HFFc6 (cell line): ENCODE data around the gene SYT2. TPM values are rescaled to one million over a fixed set of nuclear protein-coding genes. Genes with fewer than 3 reads are reported as not detected.

Experiments
- DNase-seq: peaks from one replicate; pipeline ENCODE4 v3.0.0-alpha.2; 2018
- H3K27ac Mint-ChIP-seq: 2 replicates; pipeline ENCODE4 v1.8.0; 2020; ENCODE audit warnings: mild to moderate bottlenecking, mixed read lengths
- H3K27me3 Mint-ChIP-seq: 2 replicates; pipeline ENCODE4 v1.8.0; 2021; ENCODE audit warnings: mild to moderate bottlenecking, moderate library complexity, mixed read lengths; ENCODE audit not compliant: insufficient read depth
- H3K36me3 Mint-ChIP-seq: 2 replicates; pipeline ENCODE4 v1.8.0; 2021; ENCODE audit warnings: low read depth, mixed read lengths
- H3K4me1 Mint-ChIP-seq: 2 replicates; pipeline ENCODE4 v1.8.0; 2020; ENCODE audit warnings: low read depth, mixed read lengths
- H3K4me3 Mint-ChIP-seq: 2 replicates; pipeline ENCODE4 v1.8.0; 2020; ENCODE audit warnings: mild to moderate bottlenecking, moderate library complexity, mixed read lengths
- H3K9me3 Mint-ChIP-seq: 2 replicates; pipeline ENCODE4 v1.8.0; 2020; ENCODE audit warnings: mild to moderate bottlenecking, mixed read lengths
- total RNA-seq, 6 experiments: library from RNA; stranded (reverse); fragmentation: NEBNext Ultra II Directional; extraction: Animal tissue kit (Norgen Biotek cat#: 25700); gene quantifications; 2 replicates in 1 of 6; 3 replicates in 5 of 6; pipeline ENCODE4 v1.2.3, GENCODE V29; 2021
- TF ChIP-seq, protein P1 (sequence below): fragments of 200-600 bp; sonication (generic); IDR thresholded peaks from 2 replicates; pipeline ENCODE4 v1.5.0; 2021; ENCODE audit warnings: antibody characterized with exemption, mild to moderate bottlenecking

Gene SYT2
- total RNA-seq, 6 experiments from 2014 or later = 0.03 TPM; not detected in 5

DNA sequence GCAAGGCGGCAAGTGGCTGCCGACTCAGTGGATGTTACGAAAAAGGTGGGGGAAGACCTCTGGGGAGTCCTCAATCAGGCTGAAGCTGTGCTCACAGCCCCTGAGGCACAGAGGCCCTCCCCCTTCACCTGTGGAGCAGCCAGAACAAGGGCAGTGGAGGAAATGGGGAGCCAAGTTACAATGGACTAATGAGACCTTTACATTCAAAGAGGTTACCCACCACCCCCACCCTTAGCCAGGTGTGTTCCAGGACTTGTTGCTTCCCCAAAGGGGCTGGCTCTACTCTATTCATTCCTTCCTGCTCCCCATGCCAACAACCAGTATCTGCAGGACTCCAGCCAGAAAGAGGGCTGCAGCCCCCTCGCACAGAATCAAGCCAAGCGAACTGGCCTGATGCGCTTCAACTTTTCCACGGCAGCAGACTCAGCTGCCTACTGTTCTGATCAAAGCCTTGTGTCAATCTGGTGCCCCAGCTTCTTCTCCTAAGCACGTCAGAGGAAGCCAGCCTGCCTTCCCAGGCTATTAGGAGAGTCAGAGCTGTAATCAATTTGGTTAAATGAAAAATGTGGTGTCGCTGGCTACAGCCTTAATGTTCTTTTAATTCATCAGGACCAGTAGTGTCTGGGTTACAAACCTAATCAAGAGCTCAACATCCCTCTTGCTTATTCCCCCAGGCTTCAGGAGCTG, 1.8 kb upstream of the SYT2 start:
- Mint-ChIP-seq H3K27ac (no peak overlapping the region), H3K4me3 (no peak overlapping the region), H3K36me3 (no peaks in the 10 kb centered on the region), H3K27me3 (peaks cover 49% of the 10 kb centered on the region), H3K9me3 (no peaks in the 10 kb centered on the region), H3K4me1 (0 out of 2 replicates have a peak, but pooled peaks cover 6% of the 10 kb centered on the region)
- TF ChIP-seq, protein P1, sequence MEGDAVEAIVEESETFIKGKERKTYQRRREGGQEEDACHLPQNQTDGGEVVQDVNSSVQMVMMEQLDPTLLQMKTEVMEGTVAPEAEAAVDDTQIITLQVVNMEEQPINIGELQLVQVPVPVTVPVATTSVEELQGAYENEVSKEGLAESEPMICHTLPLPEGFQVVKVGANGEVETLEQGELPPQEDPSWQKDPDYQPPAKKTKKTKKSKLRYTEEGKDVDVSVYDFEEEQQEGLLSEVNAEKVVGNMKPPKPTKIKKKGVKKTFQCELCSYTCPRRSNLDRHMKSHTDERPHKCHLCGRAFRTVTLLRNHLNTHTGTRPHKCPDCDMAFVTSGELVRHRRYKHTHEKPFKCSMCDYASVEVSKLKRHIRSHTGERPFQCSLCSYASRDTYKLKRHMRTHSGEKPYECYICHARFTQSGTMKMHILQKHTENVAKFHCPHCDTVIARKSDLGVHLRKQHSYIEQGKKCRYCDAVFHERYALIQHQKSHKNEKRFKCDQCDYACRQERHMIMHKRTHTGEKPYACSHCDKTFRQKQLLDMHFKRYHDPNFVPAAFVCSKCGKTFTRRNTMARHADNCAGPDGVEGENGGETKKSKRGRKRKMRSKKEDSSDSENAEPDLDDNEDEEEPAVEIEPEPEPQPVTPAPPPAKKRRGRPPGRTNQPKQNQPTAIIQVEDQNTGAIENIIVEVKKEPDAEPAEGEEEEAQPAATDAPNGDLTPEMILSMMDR = no peak
- no peak for DNase-seq

DNA sequence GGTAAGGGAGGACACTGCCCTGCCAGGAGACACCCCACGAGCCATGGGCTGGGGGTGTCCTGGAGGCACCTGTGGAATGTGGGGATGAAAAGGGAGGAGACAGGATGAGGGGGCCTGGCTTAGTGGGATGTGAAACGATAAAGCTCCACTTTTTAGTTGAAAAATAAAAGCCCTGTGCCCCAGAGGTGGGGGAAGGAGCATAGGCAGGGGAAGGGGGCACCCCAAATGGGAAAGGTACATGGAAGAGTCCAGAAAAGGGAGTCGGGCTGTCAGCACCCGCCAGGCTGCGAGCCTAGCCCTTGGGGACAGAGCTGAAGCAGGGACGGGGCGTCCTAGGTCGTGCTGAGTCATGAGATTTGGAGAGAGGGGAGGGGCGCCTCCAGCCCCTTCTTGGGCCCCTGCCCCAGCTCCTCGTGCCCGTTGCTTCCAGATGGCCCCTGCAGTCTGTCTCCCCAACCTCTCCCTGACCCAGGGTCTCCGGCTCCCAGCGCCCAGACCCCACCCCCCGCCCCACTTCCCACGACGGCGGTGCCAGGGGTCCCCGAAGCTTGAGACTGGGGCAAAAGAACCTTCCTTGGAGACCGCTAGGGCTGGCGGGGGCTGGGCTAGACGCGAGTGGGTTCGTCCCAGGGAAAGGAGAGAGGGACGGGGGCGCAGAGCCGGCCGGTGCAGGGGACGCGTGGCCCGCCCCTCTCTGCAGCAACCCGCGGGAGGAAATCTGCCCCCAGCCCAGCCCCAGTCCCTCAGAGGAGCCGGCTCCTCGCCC, 795 bp downstream of the SYT2 start:
- DNase-seq = no peak
- 0 out of 2 replicates have a peak, but pooled peaks cover 6% of the 10 kb centered on the region for H3K4me1 Mint-ChIP-seq
- H3K27me3 Mint-ChIP-seq = peaks cover 56% of the 10 kb centered on the region
- no peaks in the 10 kb centered on the region for H3K36me3 Mint-ChIP-seq
- H3K9me3 Mint-ChIP-seq = no peaks in the 10 kb centered on the region
- H3K4me3 Mint-ChIP-seq = no peak overlapping the region
- TF ChIP-seq, protein P1 = no peak
- H3K27ac Mint-ChIP-seq = no peak overlapping the region

DNA sequence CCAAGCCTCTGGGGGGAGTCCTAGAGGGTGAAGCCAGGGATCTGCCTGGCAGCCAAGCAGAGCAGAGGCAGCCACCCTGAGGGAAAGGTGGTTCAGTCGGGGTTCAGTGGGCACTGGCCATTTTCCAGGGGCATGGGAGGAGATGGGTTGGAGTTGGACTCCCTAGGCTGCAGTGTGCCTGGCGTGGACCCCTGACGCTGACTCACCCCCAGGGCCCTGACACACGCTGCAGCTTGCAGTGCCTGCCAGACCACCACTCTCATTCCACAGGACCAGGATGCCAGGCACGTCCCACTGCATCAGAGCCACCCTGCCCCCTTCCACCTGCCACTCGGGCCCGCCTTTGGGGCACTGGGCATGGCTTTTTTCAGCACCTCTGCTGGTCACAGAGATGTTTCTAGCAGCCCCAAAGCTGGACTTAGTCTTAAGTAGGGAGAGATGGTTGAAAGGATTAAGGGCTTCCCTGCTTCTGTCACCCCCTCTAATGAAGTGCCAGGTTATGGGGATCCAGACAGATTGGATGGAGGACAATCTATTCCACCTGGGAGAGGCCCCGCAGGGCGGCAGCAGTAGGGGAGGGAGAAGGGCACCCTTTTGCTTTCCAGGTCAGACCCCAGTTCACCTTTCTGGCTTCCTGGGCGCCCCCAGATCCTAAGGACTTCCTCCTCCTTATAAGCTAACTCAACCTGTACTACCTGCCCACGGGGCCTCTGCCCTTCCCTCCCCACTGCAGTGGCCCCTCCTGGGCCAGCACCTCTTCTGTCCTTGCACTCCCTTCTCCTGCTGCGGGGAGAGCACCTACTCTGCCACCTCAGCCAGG, 1.6 kb downstream of the SYT2 start:
- Mint-ChIP-seq H3K27ac (no peak overlapping the region), H3K27me3 (peaks cover 62% of the 10 kb centered on the region), H3K9me3 (no peaks in the 10 kb centered on the region), H3K36me3 (no peaks in the 10 kb centered on the region), H3K4me1 (0 out of 2 replicates have a peak, but pooled peaks cover 6% of the 10 kb centered on the region), H3K4me3 (no peak overlapping the region)
- TF ChIP-seq, protein P1 = no peak
- DNase-seq = no peak

DNA sequence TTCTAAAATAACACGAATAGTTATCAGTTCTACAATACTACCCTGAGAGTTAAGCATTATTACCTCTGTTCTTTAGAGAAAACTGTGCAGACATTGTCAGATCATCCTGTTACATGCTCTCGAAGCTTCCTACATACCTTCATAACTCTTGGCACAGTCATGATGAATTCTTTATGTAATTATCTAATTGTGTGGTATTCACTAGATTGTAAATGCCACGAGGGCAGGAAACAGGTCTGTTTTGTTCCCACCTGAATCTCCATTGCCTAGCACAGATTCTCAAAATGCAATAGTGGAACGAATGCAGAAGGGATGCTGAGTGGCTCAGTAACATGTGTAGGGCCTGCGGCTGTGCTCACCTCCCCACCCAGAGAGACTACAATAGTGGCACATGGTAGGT, 3.4 kb downstream of the SYT2 start:
- Mint-ChIP-seq H3K27ac (no peak overlapping the region), H3K4me1 (no peaks in the 10 kb centered on the region), H3K27me3 (peaks cover 72% of the 10 kb centered on the region), H3K4me3 (no peak overlapping the region), H3K36me3 (no peaks in the 10 kb centered on the region), H3K9me3 (no peaks in the 10 kb centered on the region)
- no peak for DNase-seq
- TF ChIP-seq, protein P1 = no peak

DNA sequence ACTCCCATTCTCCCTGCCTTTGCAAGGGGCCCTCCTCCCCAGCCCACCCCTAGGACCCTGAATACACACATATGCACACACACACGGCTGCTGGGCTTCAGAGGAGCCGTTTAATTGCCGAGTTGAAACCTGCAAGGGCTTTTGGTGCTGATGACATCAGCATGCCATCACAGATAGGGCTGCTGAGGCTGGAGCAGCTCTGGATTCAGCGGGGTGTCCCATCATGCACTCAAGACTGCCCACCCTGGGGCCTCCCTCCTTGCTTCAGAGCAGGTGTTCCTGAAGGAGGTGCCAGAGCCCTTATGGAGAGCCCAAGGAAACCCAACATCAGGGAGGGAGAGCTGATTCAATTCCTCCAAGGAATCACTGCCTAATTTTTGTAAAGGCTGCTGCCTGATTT, 5.7 kb downstream of the SYT2 start:
- H3K27me3 Mint-ChIP-seq = peaks cover 68% of the 10 kb centered on the region

More for the DNA sequence above, 5.7 kb downstream of the SYT2 start:
- DNase-seq = no peak
- Mint-ChIP-seq H3K36me3 (no peaks in the 10 kb centered on the region), H3K4me1 (no peaks in the 10 kb centered on the region), H3K4me3 (no peak overlapping the region), H3K27ac (no peak overlapping the region), H3K9me3 (no peaks in the 10 kb centered on the region)
- TF ChIP-seq, protein P1 = no peak
